HL-60 (cell line): ENCODE measurements around the gene DNM3.
"Not testable (repeated sequence)": the region's sequence is repeated elsewhere in the genome, so short reads cannot be mapped to it uniquely, and the experiment has no call there.

Experiments used
- CTCF ChIP-seq: IDR thresholded peaks from one replicate; pipeline ENCODE4 v1.5.1; 2011; ENCODE audit warnings: low read length, control low read depth, inconsistent platforms; ENCODE audit not compliant: insufficient read depth
- POLR2AphosphoS5 ChIP-seq: IDR thresholded peaks from 2 replicates; pipeline ENCODE4 v1.6.1; 2012; ENCODE audit warnings: low read depth

GRCh38 chr1:172024944-172025738, 183.8 kb downstream of the DNM3 start:
- not testable (repeated sequence) for TF ChIP-seq CTCF, POLR2AphosphoS5
